ENCODE results near the gene THOC2. TPM values are rescaled to one million over a fixed set of nuclear protein-coding genes. Genes with fewer than 3 reads are reported as not detected.
A peak's percentile ranks its signal among the peaks of the same experiment; 100 is the strongest.
"Not testable (repeated sequence)": the region's sequence is repeated elsewhere in the genome, so short reads cannot be mapped to it uniquely, and the experiment has no call there.

THOC2 gene
- total and polyA plus RNA-seq, 11 donors, result 16.4 to 35.6 (median 24.1) TPM

GRCh38 chrX:123773258-123773988 lies 40.6 kb upstream of the THOC2 start:
- intact Hi-C loops (cut with DNase I), result no loop called here
- 78 to 93% (median 87%) methylated on average over 4 of the region's 4 CpGs for WGBS, 4 donors
- no peak overlapping the region for H3K27ac ChIP-seq

GRCh38 chrX:123771449-123772064 lies 38.7 kb upstream of the THOC2 start:
- ATAC-seq, result no peak
- Histone ChIP-seq H3K36me3 (no peaks in the 10 kb centered on the region), H3K27ac (no peak overlapping the region), H3K4me3 (no peak overlapping the region), H3K9me3 (no peaks in the 10 kb centered on the region), H3K4me1 (no peaks in the 10 kb centered on the region), H3K27me3 (no peaks in the 10 kb centered on the region)
- WGBS, 4 donors, result 63 to 75% (median 66%) methylated on average over 4 of the region's 4 CpGs
- no peak for DNase-seq
- intact Hi-C loops (cut with DNase I), result no loop called here
- TF ChIP-seq POLR2A (IDR thresholded peaks at IDR 0.05) (no peak), CTCF (IDR thresholded peaks at IDR 0.05) (no peak)

More at GRCh38 chrX:123773258-123773988, 40.6 kb upstream of the THOC2 start:
- H3K36me3 ChIP-seq, result no peaks in the 10 kb centered on the region
- ATAC-seq (no peak), DNase-seq (no peak)
- no peaks in the 10 kb centered on the region for H3K27me3 ChIP-seq
- no peak overlapping the region for H3K4me3 ChIP-seq
- H3K9me3 ChIP-seq, result no peaks in the 10 kb centered on the region
- no peaks in the 10 kb centered on the region for H3K4me1 ChIP-seq
- TF ChIP-seq CTCF (IDR thresholded peaks at IDR 0.05) (no peak), POLR2A (IDR thresholded peaks at IDR 0.05) (no peak)

GRCh38 chrX:123764967-123765871 lies 32.4 kb upstream of the THOC2 start:
- intact Hi-C loops (cut with DNase I), result no loop called here
- DNase-seq (peak; percentile 85 to 90 (median 87)), ATAC-seq (peak; percentile 95 to 100 (median 100))
- 6 to 40% (median 19%) methylated on average over 36 to 38 of the region's 38 CpGs for WGBS, 4 donors
- peak overlapping the region in 11 of 12 donors; percentile 3 to 56 (median 48) for H3K4me3 ChIP-seq
- peak overlapping the region in 10 of 12 donors; percentile 48 to 76 (median 66) for H3K27ac ChIP-seq
- no peaks in the 10 kb centered on the region for H3K9me3 ChIP-seq
- H3K27me3 ChIP-seq, result no peaks in the 10 kb centered on the region
- H3K4me1 ChIP-seq, result no peaks in the 10 kb centered on the region
- H3K36me3 ChIP-seq, result no peaks in the 10 kb centered on the region
- TF ChIP-seq CTCF (IDR thresholded peaks at IDR 0.05) (no peak), POLR2A (IDR thresholded peaks at IDR 0.05) (peak in 1 of 2 donors; percentile 24)

- DNase-seq; H3K27me3 ChIP-seq; ATAC-seq; H3K4me1 ChIP-seq; H3K4me3 ChIP-seq; H3K27ac ChIP-seq; H3K9me3 ChIP-seq; H3K36me3 ChIP-seq; intact Hi-C loops (cut with DNase I): not testable (repeated sequence)
- 59 to 89% (median 77%) methylated on average over 3 of the region's 3 CpGs for WGBS, 4 donors
Observed at GRCh38 chrX:123759849-123760248, 27.0 kb upstream of the THOC2 start.

- DNase-seq; H3K27ac ChIP-seq; H3K36me3 ChIP-seq; ATAC-seq; H3K27me3 ChIP-seq; H3K4me3 ChIP-seq; H3K9me3 ChIP-seq; H3K4me1 ChIP-seq; intact Hi-C loops (cut with DNase I): not testable (repeated sequence)
- 75 to 100% (median 83%) methylated on average over 1 of the region's 1 CpG for WGBS, 4 donors
Observed at GRCh38 chrX:123757794-123758193, 24.9 kb upstream of the THOC2 start.

All from heart left ventricle (tissue), 16 donors.